Lower lobe of right lung (tissue), 2 donors: ENCODE measurements around the gene ATP8A1. TPM values are rescaled to one million over a fixed set of nuclear protein-coding genes. Genes with fewer than 3 reads are reported as not detected.

ENCODE experiments used
- ATAC-seq, 2 donors: fragments of 200-7000 bp; cut with Tn5 transposase; one replicate each; pipeline ENCODE4 v1.9.1; 2020 to 2022; ENCODE audit warnings: mild to moderate bottlenecking in 2 of 2, moderate library complexity in 2 of 2
- DNase-seq: peaks from one replicate; pipeline ENCODE4 v3.0.0-alpha.2; 2020
- H3K27ac ChIP-seq: fragments of 200-600 bp; one replicate; pipeline ENCODE4 v1.8.0; 2022
- H3K27me3 ChIP-seq: fragments of 200-600 bp; one replicate; pipeline ENCODE4 v1.8.0; 2022; ENCODE audit warnings: low read depth
- H3K36me3 ChIP-seq: fragments of 200-600 bp; one replicate; pipeline ENCODE4 v1.8.0; 2022; ENCODE audit warnings: mild to moderate bottlenecking
- H3K4me1 ChIP-seq: fragments of 200-600 bp; one replicate; pipeline ENCODE4 v1.8.0; 2022
- H3K4me3 ChIP-seq: fragments of 200-600 bp; one replicate; pipeline ENCODE4 v1.8.0; 2022; ENCODE audit warnings: mild to moderate bottlenecking
- H3K9me3 ChIP-seq: fragments of 200-600 bp; one replicate; pipeline ENCODE4 v1.8.0; 2022
- intact Hi-C: fragments of 100-400 bp; cut with DNase I; formaldehyde crosslinking; loops from one replicate; pipeline ENCODE4 v1.11.0; 2022
- total RNA-seq: library from RNA; stranded (reverse); fragmentation: NEBNext Ultra II Directional; extraction: Animal tissue kit (Norgen Biotek cat#: 25700); gene quantifications from one replicate; pipeline ENCODE4 v1.2.1, GENCODE V29; 2021
- TF ChIP-seq, protein P1 (sequence below): fragments of 200-600 bp; IDR thresholded peaks from one replicate; pipeline ENCODE4 v1.8.0; 2022; ENCODE audit warnings: antibody characterized with exemption, mild to moderate bottlenecking
- donor health status: DM: no; HTN: yes; CAD: no; lungs with severe emphysema.

The ATP8A1 gene
- total RNA-seq, 1 donor from 2014 or later = 84.7 TPM

DNA sequence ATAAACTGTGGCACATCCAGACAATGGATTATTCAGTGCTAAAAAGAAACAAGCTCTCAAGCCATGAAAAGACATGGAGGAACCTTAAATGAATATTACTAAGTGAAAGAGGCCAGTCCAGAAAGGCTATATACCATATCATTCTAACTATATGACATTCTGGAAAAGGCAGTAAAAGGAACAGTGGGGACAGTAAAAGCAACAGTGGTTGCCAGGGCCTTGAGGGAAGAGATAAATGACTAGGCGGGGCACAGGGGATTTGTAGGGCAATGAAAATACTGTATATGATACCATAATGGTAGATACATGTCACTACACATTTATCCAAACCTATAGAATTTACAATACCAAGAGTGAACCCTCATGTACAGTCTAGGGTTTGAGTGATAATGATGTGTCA is 115.3 kb downstream of the ATP8A1 start:
- no peak overlapping the region for H3K4me3 ChIP-seq
- ATAC-seq (no peak), DNase-seq (no peak)
- TF ChIP-seq, protein P1, sequence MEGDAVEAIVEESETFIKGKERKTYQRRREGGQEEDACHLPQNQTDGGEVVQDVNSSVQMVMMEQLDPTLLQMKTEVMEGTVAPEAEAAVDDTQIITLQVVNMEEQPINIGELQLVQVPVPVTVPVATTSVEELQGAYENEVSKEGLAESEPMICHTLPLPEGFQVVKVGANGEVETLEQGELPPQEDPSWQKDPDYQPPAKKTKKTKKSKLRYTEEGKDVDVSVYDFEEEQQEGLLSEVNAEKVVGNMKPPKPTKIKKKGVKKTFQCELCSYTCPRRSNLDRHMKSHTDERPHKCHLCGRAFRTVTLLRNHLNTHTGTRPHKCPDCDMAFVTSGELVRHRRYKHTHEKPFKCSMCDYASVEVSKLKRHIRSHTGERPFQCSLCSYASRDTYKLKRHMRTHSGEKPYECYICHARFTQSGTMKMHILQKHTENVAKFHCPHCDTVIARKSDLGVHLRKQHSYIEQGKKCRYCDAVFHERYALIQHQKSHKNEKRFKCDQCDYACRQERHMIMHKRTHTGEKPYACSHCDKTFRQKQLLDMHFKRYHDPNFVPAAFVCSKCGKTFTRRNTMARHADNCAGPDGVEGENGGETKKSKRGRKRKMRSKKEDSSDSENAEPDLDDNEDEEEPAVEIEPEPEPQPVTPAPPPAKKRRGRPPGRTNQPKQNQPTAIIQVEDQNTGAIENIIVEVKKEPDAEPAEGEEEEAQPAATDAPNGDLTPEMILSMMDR = no peak
- H3K9me3 ChIP-seq = no peaks in the 10 kb centered on the region
- no peaks in the 10 kb centered on the region for H3K27me3 ChIP-seq
- H3K27ac ChIP-seq = no peak overlapping the region
- intact Hi-C loops = no loop called here
- no peaks in the 10 kb centered on the region for H3K36me3 ChIP-seq
- no peaks in the 10 kb centered on the region for H3K4me1 ChIP-seq

DNA sequence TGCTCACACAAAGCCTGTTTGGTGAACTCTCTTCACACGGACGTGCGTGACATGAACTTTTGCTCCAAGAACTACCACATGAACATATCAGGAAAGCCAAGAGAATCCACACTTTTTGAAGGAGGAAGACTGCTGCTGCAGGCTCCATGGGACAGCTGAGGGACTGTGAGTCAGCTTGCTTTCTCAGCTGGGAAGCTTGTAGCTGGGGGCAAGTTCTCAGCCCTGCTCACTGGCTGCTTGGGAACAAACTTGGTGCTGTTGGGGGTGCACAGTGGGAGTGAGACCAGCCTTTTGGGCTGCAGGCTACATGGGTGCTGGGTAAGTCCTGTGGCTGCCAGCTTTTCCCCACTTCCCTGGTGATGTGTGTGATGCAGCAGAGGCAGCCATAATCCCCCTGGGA is 123.9 kb downstream of the ATP8A1 start:
- H3K9me3 ChIP-seq = no peaks in the 10 kb centered on the region
- H3K4me3 ChIP-seq = no peak overlapping the region
- DNase-seq (no peak), ATAC-seq (no peak)
- H3K36me3 ChIP-seq = peaks cover 18% of the 10 kb centered on the region
- TF ChIP-seq, protein P1 = no peak
- no peaks in the 10 kb centered on the region for H3K4me1 ChIP-seq
- no peaks in the 10 kb centered on the region for H3K27me3 ChIP-seq
- intact Hi-C loops = no loop called here
- no peak overlapping the region for H3K27ac ChIP-seq

- Histone ChIP-seq H3K4me1 (no peaks in the 10 kb centered on the region), H3K36me3 (peaks cover 27% of the 10 kb centered on the region), H3K4me3 (no peak overlapping the region), H3K27me3 (no peaks in the 10 kb centered on the region), H3K27ac (no peak overlapping the region), H3K9me3 (no peaks in the 10 kb centered on the region)
- intact Hi-C loops = no loop called here
- no peak for DNase-seq
- ATAC-seq = no peak
- TF ChIP-seq, protein P1 = no peak
Observed at GRCh38 chr4:42531341-42532030, 125.4 kb downstream of the ATP8A1 start.

DNA sequence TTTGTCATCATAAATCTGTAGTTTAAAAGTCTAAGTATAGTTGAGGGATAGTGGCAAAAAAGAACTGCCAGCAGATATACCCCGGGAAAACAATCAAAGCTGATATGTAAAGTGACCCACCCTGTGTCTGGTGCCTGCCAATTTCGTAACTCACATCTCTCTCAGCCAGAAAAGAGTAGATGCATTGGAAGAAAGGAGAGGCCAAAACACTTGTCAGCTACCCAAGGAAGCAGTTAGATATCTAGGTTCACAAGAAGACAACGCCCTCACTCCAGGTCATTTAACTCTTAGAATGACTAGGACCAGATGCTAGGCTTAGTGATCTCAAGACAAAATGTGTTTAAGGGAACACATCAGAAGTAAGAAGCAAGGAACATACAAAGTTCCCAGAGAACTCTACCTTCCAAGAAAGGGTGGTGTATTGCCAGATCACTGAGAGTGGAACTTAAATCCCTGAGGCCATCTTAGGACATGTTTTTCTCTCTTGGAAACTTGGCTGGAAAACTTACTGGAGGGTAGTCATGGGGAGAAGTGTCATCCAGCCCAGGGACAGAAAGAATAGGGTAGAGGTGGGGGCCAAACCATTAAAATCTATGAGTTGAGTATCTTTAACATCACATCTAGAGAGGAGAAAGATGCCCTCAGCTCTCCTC is 133.7 kb downstream of the ATP8A1 start:
- intact Hi-C loops = no loop called here
- TF ChIP-seq, protein P1 = no peak
- Histone ChIP-seq H3K4me3 (no peak overlapping the region), H3K36me3 (peaks cover 49% of the 10 kb centered on the region), H3K27me3 (no peaks in the 10 kb centered on the region), H3K27ac (no peak overlapping the region), H3K4me1 (no peaks in the 10 kb centered on the region), H3K9me3 (no peaks in the 10 kb centered on the region)
- no peak for ATAC-seq
- no peak for DNase-seq

GRCh38 chr4:42519803-42520417 is 137.0 kb downstream of the ATP8A1 start:
- DNase-seq = no peak
- Histone ChIP-seq H3K9me3 (no peaks in the 10 kb centered on the region), H3K36me3 (peaks cover 39% of the 10 kb centered on the region), H3K27ac (no peak overlapping the region), H3K4me1 (no peaks in the 10 kb centered on the region), H3K27me3 (no peaks in the 10 kb centered on the region), H3K4me3 (no peak overlapping the region)
- ATAC-seq = peak; percentile 48 to 68
- intact Hi-C loops = loop anchor here (10.0 kb wide), 1 partner anchor 235 kb away; no protein-coding TSS in a partner anchor
- TF ChIP-seq, protein P1 = peak; percentile 62
